ENCODE results near the gene SLC2A9.

The SLC2A9 gene

GRCh38 chr4:9891740-9892139 lies 129.6 kb downstream of the SLC2A9 start:
- DNase-seq (ENCODE audit: low spot score): no peak

GRCh38 chr4:9891056-9891455 lies 130.2 kb downstream of the SLC2A9 start:
- DNase-seq (ENCODE audit: low spot score): no peak

DNA sequence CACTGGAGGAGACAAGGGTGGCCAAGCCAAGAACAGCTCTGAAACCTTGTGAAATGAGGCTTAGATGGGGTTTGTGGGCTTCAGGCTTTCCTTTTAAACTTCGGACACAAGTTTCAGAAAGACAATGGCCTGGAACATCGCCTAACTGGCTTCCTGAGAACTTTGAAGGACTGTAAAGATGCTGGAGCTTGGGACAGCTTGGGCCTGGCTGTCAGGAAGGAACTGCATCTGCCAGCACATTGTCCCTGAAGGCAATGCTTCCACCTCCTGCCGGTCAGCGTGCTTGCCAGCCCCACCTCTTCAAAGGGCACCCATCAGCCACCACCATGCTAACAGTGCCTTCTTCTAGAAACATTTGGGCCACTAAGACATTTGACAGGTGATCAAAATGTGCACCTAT lies 132.0 kb downstream of the SLC2A9 start:
- no peak for DNase-seq (ENCODE audit: low spot score)

DNA sequence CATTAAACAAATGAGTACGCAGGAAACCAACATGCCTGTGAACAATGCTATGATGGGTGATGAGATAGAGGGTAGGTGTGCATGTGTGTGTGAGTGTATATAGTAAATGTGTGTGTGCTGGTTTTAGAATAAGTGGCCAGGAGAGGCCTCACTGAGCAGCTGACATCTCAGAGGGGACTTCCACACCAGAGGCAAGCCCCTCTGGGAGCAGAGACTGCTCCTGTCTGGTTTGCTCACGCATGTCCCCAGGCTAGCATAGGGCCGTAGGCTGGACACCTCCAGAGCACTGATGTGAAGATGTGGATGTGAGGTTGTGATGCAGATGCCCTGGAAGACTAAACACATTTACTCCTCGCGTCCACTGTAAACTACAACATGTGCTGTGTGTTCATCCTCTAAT lies 135.3 kb downstream of the SLC2A9 start:
- no peak for DNase-seq (ENCODE audit: low spot score)

DNA sequence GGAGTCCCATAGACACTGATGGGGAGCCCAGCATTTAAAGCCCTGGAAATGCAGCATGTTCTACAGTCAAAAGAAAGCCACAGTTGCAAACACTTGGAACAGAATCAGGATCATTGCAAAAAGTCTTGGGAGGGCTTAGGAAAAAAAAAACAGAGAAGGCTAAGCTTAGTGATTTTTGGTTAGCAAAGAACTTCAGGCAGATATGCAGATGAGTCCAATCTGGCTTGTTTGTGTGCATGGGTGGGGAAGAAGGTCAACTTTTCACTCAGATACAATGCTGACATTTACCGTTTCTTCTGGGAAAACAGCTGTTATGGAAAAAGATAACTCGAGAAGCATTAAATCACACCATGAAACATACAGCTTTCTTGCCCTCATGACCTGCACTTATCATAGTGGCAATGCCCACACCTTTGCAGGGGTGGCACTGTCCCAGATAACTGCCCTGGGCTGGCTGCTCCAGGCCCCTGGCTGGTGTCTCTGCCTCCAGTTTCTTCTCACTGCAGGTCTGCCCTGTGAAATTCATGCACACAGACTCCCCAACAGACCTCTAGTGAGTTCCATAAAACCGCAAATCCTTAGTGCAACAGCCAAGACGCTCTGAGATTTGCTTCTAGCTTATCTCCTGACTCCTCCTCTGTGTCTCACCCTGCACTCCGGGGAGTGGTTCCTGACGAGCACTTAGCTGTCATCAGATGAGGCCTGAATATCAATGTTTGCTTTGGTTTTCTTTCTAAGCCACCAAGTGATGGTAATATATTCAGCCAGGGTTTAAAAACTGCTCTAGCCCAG lies 140.7 kb downstream of the SLC2A9 start:
- no peak for DNase-seq (ENCODE audit: low spot score)

- no peak for DNase-seq (ENCODE audit: low spot score)
These were observed 144.2 kb downstream of the SLC2A9 start for GRCh38 chr4:9877123-9877522.

DNA sequence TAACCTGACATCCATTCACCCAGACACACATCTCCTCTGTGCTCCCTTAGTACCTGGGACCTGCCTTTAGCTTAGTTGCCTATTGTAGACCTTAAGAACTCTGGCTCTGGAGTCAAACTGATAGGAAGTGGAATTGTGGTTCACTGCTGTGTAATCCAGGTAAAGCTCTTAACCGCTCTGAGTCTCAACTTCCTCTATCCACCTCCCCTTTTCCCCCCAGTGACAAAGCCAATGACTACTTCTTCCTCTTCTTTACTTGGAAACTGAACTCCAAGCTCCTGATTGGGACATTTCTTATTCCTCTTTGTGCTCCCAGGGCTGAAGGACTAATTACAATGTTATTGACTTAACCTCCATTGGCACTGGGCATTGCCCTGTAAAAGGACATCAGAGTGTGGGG lies 145.8 kb downstream of the SLC2A9 start:
- no peak for DNase-seq (ENCODE audit: low spot score)

DNA sequence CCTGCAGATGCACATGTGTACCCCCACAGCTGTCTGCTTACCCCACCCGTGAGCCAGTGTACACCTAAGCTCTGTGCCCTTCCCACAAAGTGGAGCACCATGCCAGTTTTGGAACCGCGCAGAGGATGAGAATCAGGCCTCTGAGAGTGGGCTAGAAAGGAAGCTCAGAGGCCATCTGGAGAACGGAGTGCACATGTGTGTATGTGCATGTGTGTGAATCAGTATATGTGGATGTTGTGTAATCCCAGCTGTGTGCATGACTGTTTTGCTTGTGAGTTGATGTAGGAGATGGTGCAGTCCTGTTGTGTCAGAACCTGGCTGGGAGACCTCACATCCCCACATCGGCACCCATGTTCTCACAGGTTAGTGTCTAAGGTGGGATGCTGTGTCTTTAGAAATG lies 146.9 kb downstream of the SLC2A9 start:
- DNase-seq (ENCODE audit: low spot score): no peak

- no peak for DNase-seq (ENCODE audit: low spot score)
These were observed 151.0 kb downstream of the SLC2A9 start for GRCh38 chr4:9870165-9870790.

GRCh38 chr4:9867751-9868425 lies 153.4 kb downstream of the SLC2A9 start:
- DNase-seq (ENCODE audit: low spot score): no peak

GRCh38 chr4:9866931-9867330 lies 154.4 kb downstream of the SLC2A9 start:
- no peak for DNase-seq (ENCODE audit: low spot score)

DNA sequence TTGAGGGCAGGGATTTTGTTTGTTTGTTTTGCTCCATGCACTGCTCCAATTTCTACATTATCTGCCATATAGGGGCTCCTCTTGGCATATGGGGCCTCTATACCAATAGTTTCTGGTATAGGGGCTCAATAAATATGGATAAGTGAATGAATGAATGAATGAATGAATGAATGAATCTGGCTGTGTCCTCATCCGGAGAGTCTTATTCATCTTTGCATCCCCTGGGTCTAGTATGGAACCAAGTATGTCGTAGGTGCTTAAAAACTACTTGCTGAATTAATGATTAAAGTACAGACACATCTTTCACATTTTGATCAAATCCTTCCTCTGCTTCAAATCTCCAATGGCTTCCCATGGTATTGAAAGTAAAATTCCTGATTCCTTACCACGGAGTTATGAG lies 159.7 kb downstream of the SLC2A9 start:
- DNase-seq (ENCODE audit: low spot score): no peak

DNA sequence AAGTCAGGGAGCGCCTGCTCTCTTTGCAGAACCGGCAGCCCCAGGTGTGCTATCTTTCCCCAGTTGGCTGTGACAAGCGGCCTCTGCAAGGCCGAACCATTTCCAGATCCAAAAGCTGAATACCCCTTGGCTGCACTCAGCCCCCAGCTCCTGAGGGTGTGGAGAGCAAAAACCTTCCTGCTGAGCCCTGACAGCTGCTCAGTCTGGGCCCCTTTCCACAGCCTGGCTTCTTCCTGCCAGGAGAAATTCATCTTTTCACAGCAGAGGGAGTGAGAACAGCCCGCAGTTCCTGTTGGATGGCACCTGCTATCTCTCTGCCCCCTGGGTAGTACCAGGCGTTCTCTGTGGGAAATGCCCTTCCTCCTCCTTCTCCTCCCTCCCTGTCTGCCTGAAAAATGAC lies 161.5 kb downstream of the SLC2A9 start:
- DNase-seq (ENCODE audit: low spot score): no peak

DNA sequence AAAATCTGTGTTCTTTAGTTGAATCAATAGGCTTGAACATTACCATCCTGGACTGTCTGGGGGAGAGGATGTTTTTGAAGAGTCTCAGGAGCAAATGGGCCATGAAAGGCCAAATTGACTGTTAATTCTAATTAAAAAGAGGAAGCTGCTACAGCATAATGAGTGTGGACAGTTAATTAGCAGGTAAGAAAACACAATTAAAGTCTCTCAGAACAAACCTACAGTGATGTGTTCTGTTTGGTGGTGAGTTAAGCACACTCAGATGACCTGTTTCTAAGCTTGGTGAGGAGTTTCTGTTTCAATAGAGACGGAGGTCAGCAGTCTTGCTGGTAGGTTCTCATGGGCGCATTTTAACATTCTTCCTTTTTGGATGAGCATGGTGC lies 171.8 kb downstream of the SLC2A9 start:
- DNase-seq (ENCODE audit: low spot score): no peak

- no peak for DNase-seq (ENCODE audit: low spot score)
These were observed 173.1 kb downstream of the SLC2A9 start for GRCh38 chr4:9847968-9848748.

GRCh38 chr4:9845791-9846493 lies 175.4 kb downstream of the SLC2A9 start:
- no peak for DNase-seq (ENCODE audit: low spot score)

- no peak for DNase-seq (ENCODE audit: low spot score)
These were observed 180.2 kb downstream of the SLC2A9 start for GRCh38 chr4:9841072-9841471.

DNA sequence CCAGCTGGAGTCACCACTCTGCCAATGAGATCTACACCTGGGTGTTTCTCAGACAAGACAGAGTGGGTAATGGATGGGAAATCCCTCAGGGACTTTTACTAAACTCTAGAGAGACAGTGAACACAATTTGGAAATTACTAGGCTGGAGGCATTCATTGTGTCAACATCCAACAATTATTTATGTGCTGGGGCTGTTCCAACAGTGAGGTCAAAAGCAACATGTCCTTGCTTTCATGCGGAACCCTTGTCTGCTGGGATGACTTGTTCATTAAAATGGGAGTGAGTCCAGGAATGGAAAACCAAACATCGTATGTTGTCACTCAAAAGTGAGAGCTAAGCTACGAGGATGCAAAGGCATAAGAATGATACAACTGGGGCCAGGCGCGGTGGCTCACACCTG lies 185.9 kb downstream of the SLC2A9 start:
- no peak for DNase-seq (ENCODE audit: low spot score)

DNA sequence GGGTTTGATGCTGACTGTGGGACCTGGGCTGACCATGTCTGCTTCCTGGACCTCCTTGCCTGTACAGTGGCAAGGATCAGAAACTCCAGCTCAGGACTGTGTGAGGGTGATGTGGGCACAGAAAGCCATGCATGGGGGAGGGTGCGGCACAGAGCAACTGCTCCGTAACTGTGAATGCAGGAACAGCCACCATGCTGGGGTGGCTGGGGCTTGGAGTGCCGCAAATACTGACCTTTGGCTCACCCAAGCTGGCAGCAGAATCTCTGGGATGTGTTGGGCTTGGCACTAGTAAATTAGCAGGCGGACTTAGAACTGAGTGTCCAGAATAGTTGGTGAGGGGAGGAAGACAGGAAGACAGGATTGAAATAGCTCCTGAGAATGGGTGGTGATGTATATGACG lies 187.9 kb downstream of the SLC2A9 start:
- DNase-seq (ENCODE audit: low spot score): no peak

DNA sequence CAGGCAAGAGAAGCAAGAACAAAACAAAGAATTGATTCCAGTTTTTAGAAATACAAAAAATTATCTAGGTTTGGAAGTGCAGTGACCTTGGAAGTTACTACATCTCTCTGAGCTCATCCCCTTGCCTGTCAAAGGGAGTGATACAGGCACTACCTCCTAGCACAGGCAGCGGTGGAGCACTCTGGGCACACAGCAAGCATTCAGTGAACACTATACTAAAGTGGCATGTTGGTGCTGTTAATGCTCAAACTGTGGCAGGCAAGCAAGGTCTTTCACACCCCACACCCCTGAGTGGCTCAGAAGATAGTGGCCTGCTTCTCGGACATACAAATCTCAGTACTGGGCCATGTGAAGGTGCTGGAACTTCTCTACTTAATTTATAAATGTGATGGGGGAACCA lies 188.7 kb downstream of the SLC2A9 start:
- DNase-seq (ENCODE audit: low spot score): no peak

- DNase-seq (ENCODE audit: low spot score): no peak
These were observed 194.7 kb downstream of the SLC2A9 start for GRCh38 chr4:9826551-9826950.

DNA sequence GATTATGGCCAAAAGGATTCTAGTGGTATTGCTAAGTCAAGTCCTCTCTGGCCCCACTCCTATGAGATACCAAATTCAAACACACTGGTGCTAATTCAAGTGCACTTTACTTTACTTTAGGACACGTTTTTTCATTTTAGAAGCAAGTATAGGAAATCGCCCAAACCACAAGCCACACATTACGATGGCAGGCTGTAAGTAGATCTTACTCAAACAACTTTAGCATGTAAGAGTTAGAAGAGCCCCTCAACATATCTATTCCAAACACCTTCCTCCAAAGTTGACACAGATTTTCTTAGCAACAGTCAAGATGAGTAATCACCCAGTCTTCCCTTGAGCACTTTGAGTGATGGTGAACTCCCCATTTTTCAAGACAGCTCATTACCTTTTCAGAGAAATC lies 196.2 kb downstream of the SLC2A9 start:
- no peak for DNase-seq (ENCODE audit: low spot score)
